Uterus (tissue), 4 donors: Measurements from ENCODE around the gene TBC1D3C. TPM values are rescaled to one million over a fixed set of nuclear protein-coding genes. Genes with fewer than 3 reads are reported as not detected.
"Not testable (repeated sequence)": the region's sequence is repeated elsewhere in the genome, so short reads cannot be mapped to it uniquely, and the experiment has no call there.

ENCODE experiments used
- DNase-seq, 2 donors: peaks; one replicate each; pipeline ENCODE4 v3.0.0-alpha.2; 2019 to 2020
- H3K27ac ChIP-seq, 2 donors: fragments of 200-600 bp; sonication (generic); 1 replicate in 1 of 2; 2 replicates in 1 of 2; pipeline ENCODE4 v1.5.1; 2016 to 2018
- H3K27me3 ChIP-seq, 2 donors: fragments of 200-600 bp; sonication (generic); one replicate each; pipeline ENCODE4 v1.5.1; 2018 to 2019; ENCODE audit warnings: control low read depth in 1 of 2
- H3K36me3 ChIP-seq, 2 donors: fragments of 200-600 bp; sonication (generic); one replicate each; pipeline ENCODE4 v1.5.1; 2019; ENCODE audit warnings: control low read depth in 1 of 2
- H3K4me1 ChIP-seq, 2 donors: fragments of 200-600 bp; sonication (generic); one replicate each; pipeline ENCODE4 v1.5.1; 2018 to 2019; ENCODE audit warnings: control low read depth in 1 of 2
- H3K4me3 ChIP-seq, 2 donors: fragments of 200-600 bp; sonication (generic); 1 replicate in 1 of 2; 2 replicates in 1 of 2; pipeline ENCODE4 v1.5.1; 2018 to 2019; ENCODE audit warnings: mild to moderate bottlenecking in 1 of 2
- H3K9me3 ChIP-seq, 2 donors: fragments of 200-600 bp; sonication (generic); one replicate each; pipeline ENCODE4 v1.5.1; 2019; ENCODE audit warnings: control low read depth in 1 of 2
- intact Hi-C: fragments of 100-400 bp; cut with DNase I; formaldehyde crosslinking; loops from one replicate; pipeline ENCODE4 v1.15.1; 2023; ENCODE audit warnings: low total_unique reads
- small RNA-seq: library from RNA; depleted of rRNA; stranded (forward); fragments of <200 nt; gene quantifications from one replicate; pipeline ENCODE3, GENCODE V24; 2016
- total RNA-seq, 4 donors: library from RNA; depleted of rRNA in 3 of 4; stranded (reverse); fragments of >200 nt in 3 of 4; gene quantifications; one replicate each; pipeline versions ENCODE4 v1.1.0 to v1.2.4, GENCODE V29; 2014 to 2023
- donor health status: DM: yes; HTN: yes; CAD: no.

Gene TBC1D3C
- under 1 TPM in 1 of 4 donors, not detected in 3; 0.35 TPM for total RNA-seq

- H3K4me1 ChIP-seq, H3K4me3 ChIP-seq, H3K9me3 ChIP-seq, H3K27me3 ChIP-seq, intact Hi-C loops, H3K36me3 ChIP-seq, H3K27ac ChIP-seq, DNase-seq: not testable (repeated sequence)
Observed at GRCh38 chr17:38068534-38068933, at the start of gene TBC1D3C. Gene TBC1D3C, minus strand, starts transcription at chr17:38068634. Its CDS starts 1,568 bp downstream, at chr17:38067066.

DNA sequence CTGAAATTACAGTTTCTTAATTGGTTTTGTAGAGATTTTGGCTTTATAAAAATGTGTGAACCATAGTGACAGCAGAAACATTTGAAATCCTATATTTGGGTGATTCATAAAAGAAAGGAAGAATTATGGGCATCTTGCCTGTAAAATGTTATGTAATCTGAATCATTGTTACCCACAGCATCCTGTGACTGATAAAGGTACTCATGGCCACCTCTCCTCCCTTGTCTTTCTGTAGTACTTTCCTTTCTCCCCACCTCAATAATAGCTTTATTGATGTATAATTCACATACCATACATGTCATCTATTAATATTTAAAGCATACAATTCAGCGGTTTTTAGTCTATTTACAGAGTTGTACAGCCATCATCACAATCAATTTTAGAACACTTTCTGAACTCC is 30.8 kb upstream of the TBC1D3C start:
- H3K9me3 ChIP-seq, H3K27ac ChIP-seq, H3K27me3 ChIP-seq, H3K4me3 ChIP-seq, DNase-seq, intact Hi-C loops, H3K36me3 ChIP-seq, H3K4me1 ChIP-seq: not testable (repeated sequence)

- H3K4me1 ChIP-seq, H3K36me3 ChIP-seq, DNase-seq, H3K27me3 ChIP-seq, H3K4me3 ChIP-seq, H3K27ac ChIP-seq, H3K9me3 ChIP-seq, intact Hi-C loops: not testable (repeated sequence)
Observed at GRCh38 chr17:38094059-38094694, 25.7 kb upstream of the TBC1D3C start.

DNA sequence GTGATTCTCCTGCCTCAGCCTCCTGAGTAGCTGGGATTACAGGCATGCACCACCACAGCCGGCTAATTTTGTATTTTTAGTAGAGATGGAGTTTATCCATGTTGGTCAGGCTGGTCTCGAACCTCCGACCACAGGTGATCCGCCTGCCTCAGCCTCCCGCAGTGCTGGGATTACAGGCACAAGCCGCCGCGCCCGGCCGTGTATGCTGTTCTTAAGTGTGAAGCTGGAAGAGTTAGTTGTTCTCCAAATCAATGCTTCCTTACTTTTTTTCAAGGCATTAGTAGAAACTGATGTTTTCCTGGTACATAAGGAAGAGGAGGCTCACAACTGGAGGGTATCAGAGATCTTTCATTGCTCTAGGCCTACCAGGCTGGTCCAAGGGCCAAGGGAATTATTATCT is 19.7 kb upstream of the TBC1D3C start:
- DNase-seq, intact Hi-C loops: not testable (repeated sequence)

GRCh38 chr17:38087344-38087743 is 18.9 kb upstream of the TBC1D3C start:
- intact Hi-C loops, H3K4me1 ChIP-seq, H3K27me3 ChIP-seq, H3K9me3 ChIP-seq, H3K27ac ChIP-seq, DNase-seq, H3K36me3 ChIP-seq, H3K4me3 ChIP-seq: not testable (repeated sequence)

More for the DNA sequence above, 19.7 kb upstream of the TBC1D3C start:
- not testable (repeated sequence) for H3K4me1 ChIP-seq, H3K27ac ChIP-seq, H3K9me3 ChIP-seq, H3K4me3 ChIP-seq, H3K36me3 ChIP-seq, H3K27me3 ChIP-seq

Small RNA genes lying within 50 kb of the gene (small RNA-seq; reads per million reads assigned to genes)
- gene RF00019: not detected

Other genes starting within 250 kb of the TBC1D3C start
- gene TBC1D3K, start 144.2 kb downstream of the TBC1D3C start, total RNA-seq: not detected
- gene TBC1D3L, start 79.6 kb downstream of the TBC1D3C start, total RNA-seq: 10 to 100 TPM in 1 of 4 donors, 1 to 10 TPM in 3; 2.4 to 19.9 (median 8.8) TPM
- gene TBC1D3D, start 64.7 kb downstream of the TBC1D3C start, total RNA-seq: 1 to 10 TPM in 2 of 4 donors, not detected in 2; 1.3 to 2.0 TPM
- not detected for gene TBC1D3E, start 59.3 kb upstream of the TBC1D3C start, total RNA-seq
- not detected for gene TBC1D3, start 123.9 kb upstream of the TBC1D3C start, total RNA-seq
- gene MRPL45, start 228.5 kb upstream of the TBC1D3C start, total RNA-seq: 10 to 100 TPM in 3 of 4 donors, 1 to 10 TPM in 1; 6.7 to 32.3 (median 19.0) TPM